Loucy (cell line): ENCODE measurements around the gene ATOSA.

Source experiments
- EZH2phosphoT487 ChIP-seq: fragments of 200-600 bp; IDR thresholded peaks from 2 replicates; pipeline ENCODE4 v1.6.1; 2018; ENCODE audit warnings: antibody characterized with exemption, mild to moderate bottlenecking, moderate library complexity, borderline replicate concordance
- TF ChIP-seq, protein P1 (sequence below): fragments of 200-600 bp; sonication (generic); conservative IDR thresholded peaks from 2 replicates; pipeline ENCODE4 v1.5.1; 2014; ENCODE audit warnings: mild to moderate bottlenecking, antibody characterized with exemption, low read length

DNA sequence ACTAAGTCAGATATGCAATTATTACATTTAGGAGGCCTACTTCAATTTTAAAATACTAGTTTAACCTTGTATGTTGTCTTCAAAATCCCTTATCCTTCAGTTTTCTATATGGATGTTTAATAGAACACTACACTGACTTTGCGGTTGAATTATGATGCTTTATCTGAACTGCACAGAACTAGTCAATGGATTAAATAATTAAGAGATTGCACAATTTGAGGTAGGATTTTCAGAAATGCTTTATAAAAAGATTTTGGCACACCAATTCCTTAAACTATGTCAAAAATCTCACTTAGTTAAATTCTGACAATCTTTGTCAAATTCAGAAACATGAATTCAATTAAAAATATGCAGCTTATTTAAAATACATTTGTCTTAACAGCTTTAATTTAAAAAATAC is 28.1 kb downstream of the ATOSA start:
- TF ChIP-seq, protein P1, sequence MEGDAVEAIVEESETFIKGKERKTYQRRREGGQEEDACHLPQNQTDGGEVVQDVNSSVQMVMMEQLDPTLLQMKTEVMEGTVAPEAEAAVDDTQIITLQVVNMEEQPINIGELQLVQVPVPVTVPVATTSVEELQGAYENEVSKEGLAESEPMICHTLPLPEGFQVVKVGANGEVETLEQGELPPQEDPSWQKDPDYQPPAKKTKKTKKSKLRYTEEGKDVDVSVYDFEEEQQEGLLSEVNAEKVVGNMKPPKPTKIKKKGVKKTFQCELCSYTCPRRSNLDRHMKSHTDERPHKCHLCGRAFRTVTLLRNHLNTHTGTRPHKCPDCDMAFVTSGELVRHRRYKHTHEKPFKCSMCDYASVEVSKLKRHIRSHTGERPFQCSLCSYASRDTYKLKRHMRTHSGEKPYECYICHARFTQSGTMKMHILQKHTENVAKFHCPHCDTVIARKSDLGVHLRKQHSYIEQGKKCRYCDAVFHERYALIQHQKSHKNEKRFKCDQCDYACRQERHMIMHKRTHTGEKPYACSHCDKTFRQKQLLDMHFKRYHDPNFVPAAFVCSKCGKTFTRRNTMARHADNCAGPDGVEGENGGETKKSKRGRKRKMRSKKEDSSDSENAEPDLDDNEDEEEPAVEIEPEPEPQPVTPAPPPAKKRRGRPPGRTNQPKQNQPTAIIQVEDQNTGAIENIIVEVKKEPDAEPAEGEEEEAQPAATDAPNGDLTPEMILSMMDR: no peak
- no peak for TF ChIP-seq EZH2phosphoT487
